NCI-H524 treated with DMSO at 0.1 percent for 48 hours (cell line): ENCODE results near the gene COG2.

ENCODE experiments used
- DNase-seq: peaks from one replicate; lab custom pipeline; 2025; lab: John Stamatoyannopoulos, UW

COG2 gene

GRCh38 chr1:230701895-230702768, 59.9 kb downstream of the COG2 start:
- DNase-seq: no peak

DNA sequence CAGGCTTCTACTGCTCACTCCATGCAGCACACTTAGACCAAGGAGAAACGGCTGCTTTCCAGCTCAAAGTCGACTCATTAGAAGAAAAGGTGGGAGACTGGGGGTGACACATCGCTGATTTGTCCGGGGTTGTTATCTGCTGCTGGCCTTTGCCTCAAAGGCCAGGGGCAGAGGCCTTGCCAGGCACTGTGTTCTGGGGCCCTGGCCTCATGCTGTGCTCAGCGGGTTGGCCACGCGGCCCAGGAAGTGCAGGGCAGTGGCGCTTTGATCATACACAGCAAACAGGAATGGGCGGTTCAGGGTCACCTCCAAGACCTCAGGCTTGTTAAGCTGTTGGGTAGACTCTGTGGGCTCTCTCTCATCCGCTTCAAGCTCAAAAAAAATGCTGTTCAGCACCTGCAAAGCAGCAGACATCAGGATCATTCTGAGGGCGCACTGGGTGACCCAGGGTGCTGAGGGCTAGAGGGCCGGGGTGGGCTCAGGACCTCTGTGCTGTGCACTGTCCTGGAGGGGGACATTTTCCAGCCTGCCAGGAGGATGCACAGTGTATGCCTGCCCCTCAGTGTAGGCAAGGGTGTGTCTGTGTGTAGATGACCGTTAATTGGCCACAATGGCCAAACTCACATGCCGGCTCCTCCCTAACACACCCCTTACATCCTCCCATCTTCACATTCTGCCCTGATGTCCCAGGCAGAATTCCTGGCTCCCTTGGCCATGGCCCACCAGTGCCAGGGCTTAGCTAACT, 60.8 kb downstream of the COG2 start:
- DNase-seq: no peak

- DNase-seq: no peak
Measured at GRCh38 chr1:230703679-230704385, 61.6 kb downstream of the COG2 start.

DNA sequence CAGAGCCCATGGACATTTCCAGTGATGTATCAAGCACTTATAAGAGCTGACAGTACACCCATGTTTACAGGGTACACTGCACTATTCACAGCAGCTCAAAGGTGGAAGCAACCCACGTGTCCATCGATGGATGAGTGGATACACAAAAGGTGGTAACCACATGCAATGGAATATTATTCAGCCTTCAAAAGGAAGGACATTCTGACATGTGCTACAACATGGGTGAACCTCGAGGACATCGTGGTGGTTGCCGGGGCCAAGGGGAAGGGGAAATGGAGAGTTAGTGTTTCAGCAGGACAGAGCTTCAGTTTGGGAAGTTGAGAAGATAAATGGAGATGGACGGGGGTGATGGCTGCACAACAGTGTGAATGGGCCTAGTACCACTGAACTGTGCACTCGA, 62.5 kb downstream of the COG2 start:
- no peak for DNase-seq

DNA sequence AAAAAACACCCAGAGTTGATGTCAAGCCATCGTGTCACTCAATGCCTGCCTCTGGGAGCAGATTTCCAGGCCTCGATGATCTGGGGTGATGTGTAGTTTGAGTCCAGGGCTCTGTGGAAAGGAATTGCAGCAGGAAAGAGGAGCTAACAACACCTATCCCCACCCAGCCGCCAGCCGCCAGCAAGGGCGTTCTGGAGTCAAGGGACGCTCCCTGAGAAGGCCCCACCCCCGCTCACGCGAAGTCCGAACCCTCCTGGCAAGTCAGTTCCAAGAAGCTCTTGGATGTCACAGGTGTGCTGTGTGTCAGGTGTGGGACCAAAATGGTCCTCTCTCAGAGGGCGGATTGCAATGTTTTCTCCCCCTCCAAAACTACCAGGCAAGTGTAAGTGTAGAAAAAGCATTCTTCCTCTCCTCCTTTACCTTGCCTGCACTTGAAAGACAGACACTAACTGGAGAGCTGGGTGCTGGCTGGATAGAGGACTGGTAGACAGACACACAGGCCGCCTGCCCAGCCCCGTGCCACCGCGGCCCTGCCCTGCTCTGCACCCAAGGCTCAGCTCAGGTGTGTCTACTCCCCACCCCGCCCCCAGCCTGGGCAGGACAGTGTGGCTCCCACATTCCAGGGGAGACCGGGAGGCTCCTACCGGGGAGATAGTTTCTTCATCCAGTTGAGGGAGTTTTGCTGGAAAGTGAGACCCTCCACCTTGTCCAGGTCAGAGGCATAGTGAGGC, 63.2 kb downstream of the COG2 start:
- no peak for DNase-seq

GRCh38 chr1:230706020-230706699, 63.9 kb downstream of the COG2 start:
- no peak for DNase-seq

DNA sequence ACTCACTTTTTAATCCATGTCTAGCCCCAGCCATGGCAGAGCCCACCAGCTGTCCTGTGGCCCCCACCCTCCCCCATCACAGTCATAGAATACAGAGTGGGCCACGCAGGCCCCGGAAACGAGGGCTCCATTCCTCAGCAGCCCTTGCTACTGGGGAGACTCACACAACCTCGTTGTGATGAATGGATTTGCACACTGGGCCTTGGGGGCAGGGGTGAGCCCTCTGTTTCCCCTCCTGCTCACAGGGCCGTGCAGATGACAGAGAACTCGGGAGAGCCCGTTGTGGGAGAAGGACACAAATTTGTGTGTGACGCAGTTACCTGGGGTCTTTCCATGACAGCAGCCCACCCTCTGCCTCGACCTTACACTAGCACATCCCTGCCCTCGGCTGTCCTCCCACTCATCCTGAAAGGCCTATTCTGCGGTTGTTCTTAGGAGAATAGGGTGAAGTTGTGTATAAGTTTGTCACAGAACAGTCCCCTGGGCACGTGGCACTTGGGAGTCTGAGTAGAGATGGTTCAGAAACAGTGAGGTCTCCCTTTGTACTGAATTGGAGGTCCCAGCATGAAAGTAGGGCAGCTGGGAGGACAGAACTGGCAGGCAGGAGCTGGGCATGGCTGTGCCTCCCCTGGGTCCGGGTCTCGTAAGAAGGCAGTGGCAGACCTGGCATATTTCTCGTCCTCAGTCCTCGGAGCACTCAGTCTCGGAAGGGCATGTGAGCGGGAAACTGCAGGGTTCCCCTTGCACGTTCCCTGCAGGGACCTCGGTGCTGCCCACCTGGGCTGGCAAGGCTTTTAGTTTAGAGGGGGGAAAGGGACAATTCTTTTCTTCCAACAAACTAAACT, 64.8 kb downstream of the COG2 start:
- no peak for DNase-seq

GRCh38 chr1:230707732-230708630, 65.7 kb downstream of the COG2 start:
- no peak for DNase-seq

DNA sequence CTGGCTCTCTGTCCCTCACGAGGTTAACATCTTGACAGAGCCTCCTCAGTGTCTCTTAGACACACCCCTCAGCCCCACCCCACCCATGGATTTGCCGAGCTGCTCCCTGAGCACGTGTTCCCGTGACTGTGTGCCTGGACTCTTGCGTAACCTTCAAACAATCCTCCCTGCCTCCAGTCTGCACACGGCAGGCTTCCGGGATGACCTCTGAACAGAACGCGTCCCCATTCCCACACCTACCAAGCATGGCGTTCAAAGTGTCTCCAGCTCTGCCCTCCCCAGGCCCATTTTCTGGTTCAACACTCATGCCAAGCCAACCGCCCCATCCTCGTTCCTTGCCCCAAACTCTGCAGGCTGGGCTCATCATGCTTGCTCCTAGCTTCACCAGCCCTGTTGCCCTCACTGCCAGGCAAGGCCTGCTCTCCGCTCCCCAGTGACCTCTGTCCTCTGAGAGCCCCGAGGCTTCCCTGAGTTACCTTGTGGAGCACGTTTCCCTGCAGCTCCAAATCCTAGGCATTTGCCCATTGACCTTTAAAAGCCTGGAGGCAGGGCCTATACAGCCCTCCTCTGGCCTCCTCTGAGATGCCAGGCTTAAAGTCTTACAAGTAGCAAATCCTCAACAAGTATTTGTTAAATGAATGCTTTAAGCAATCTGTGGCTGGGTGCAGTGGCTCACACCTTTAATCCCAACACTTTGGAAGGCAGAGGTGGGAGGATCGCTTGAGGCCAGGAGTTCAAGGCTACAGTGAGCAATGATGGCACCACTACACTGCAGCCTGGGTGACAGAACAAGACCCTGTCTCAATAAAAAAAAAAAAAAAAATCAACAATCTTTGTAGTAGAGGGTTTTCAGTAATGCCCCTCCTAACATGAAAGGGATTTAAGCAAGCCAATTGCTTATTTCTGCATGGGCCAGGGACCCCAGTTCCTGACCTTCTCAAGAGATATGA, 66.6 kb downstream of the COG2 start:
- DNase-seq: no peak

- no peak for DNase-seq
Measured at GRCh38 chr1:230709619-230710542, 67.6 kb downstream of the COG2 start.

- no peak for DNase-seq
Measured at GRCh38 chr1:230710543-230710904, 68.2 kb downstream of the COG2 start.

- no peak for DNase-seq
Measured at GRCh38 chr1:230711245-230711644, 69.0 kb downstream of the COG2 start.

DNA sequence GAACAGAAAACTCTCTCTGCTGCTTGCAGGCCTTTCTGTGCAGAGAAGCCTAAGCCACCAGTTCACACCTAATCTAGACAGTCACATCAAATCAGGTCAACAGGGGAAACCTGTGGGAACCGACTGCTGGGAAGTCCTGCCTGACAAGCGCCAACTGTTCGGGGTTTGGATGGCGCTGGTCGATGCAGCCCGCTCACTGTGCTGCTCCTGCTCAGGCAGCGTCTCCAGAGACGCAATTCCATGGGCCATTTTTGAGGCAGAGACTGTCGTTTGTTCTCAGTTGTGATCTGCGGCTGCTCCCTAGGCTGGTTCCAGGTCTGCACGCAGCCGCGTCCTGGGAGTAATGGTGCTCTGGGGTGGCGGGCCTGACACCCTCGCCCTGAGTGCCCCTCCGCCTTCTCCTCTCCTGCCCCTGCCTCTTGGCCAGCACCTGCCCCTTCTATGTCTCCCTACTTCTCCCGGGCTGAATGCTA, 70.2 kb downstream of the COG2 start:
- no peak for DNase-seq

GRCh38 chr1:230713138-230713537, 70.9 kb downstream of the COG2 start:
- DNase-seq: no peak

GRCh38 chr1:230713547-230713914, 71.2 kb downstream of the COG2 start:
- DNase-seq: no peak

DNA sequence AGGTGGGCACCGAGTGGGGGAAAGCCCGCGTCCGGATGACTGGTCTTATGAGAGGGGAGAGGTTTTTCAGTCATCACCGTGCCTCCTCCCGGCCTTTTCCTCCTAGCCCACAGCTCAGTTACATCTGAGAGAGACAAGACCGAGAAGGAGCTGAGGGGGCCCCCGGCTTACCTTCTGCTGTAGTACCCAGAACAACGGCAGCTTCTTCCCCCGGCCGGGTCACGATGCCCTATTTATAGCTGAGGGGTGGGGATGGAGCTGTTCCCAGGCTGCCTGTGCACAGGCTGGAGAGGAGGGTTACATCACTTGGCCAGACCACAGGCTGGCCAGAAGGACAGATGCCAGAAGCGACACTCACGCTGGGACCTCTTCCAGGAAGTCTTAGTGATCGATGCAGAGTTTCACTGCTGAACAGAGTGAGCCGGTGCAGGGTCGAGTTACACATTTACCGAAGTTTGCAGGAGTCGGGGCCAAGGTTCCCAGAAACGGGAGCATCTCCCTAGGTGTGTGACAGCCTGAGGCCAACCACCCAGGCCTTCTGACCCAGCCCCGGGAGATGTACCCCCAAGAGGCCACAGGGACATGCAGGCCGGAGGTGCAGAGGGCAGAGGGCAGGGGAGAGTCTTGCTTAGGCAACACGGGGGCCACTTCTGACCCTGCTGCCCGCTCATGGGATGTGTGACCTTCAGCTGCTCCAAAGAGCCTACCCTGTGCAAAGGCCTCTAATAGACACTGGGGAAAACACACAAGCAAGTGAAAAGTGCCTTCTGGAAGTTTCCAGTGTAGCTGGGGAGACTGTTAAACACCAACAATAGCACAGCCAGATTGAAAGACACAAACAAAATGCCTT, 71.9 kb downstream of the COG2 start, which contains the start of gene AGT:
Gene AGT (minus strand): TSS at position 208 of the 850 bp plus-strand sequence. CDS start 3,299 bp downstream, outside the sequence.
- no peak for DNase-seq
